ENCODE measurements around the gene PRR14.

The PRR14 gene

GRCh38 chr16:30659507-30660423 is 9.0 kb downstream of the PRR14 start:
- DNase-seq (ENCODE audit: low read depth, low spot score): peak; percentile 34

- DNase-seq (ENCODE audit: low read depth, low spot score): peak; percentile 59
These were observed 9.9 kb downstream of the PRR14 start for GRCh38 chr16:30660424-30661261.

GRCh38 chr16:30662449-30662848 is 11.7 kb downstream of the PRR14 start:
- DNase-seq (ENCODE audit: low read depth, low spot score): no peak

- DNase-seq (ENCODE audit: low read depth, low spot score): no peak
These were observed 12.3 kb downstream of the PRR14 start for GRCh38 chr16:30663038-30663437.

GRCh38 chr16:30663820-30664219 is 13.1 kb downstream of the PRR14 start:
- no peak for DNase-seq (ENCODE audit: low read depth, low spot score)

- no peak for DNase-seq (ENCODE audit: low read depth, low spot score)
These were observed 13.9 kb downstream of the PRR14 start for GRCh38 chr16:30664616-30665109.

GRCh38 chr16:30665155-30665829 is 14.5 kb downstream of the PRR14 start:
- no peak for DNase-seq (ENCODE audit: low read depth, low spot score)

- DNase-seq (ENCODE audit: low read depth, low spot score): no peak
These were observed 15.1 kb downstream of the PRR14 start for GRCh38 chr16:30665830-30666190.

GRCh38 chr16:30666681-30667080 is 15.9 kb downstream of the PRR14 start:
- peak; percentile 39 for DNase-seq (ENCODE audit: low read depth, low spot score)

- DNase-seq (ENCODE audit: low read depth, low spot score): no peak
These were observed 16.7 kb downstream of the PRR14 start for GRCh38 chr16:30667361-30667905.

- no peak for DNase-seq (ENCODE audit: low read depth, low spot score)
These were observed 17.6 kb downstream of the PRR14 start for GRCh38 chr16:30668393-30668792.

GRCh38 chr16:30669026-30669902 is 18.5 kb downstream of the PRR14 start:
- DNase-seq (ENCODE audit: low read depth, low spot score): no peak

GRCh38 chr16:30669903-30670824 is 19.4 kb downstream of the PRR14 start:
- no peak for DNase-seq (ENCODE audit: low read depth, low spot score)

GRCh38 chr16:30675143-30675542 is 24.4 kb downstream of the PRR14 start:
- no peak for DNase-seq (ENCODE audit: low read depth, low spot score)

- DNase-seq (ENCODE audit: low read depth, low spot score): no peak
These were observed 27.3 kb downstream of the PRR14 start for GRCh38 chr16:30677931-30678585.

- no peak for DNase-seq (ENCODE audit: low read depth, low spot score)
These were observed 27.8 kb downstream of the PRR14 start for GRCh38 chr16:30678586-30678970.

- DNase-seq (ENCODE audit: low read depth, low spot score): no peak
These were observed 29.6 kb downstream of the PRR14 start for GRCh38 chr16:30680326-30680725.

GRCh38 chr16:30688701-30689100 is 37.9 kb downstream of the PRR14 start:
- DNase-seq (ENCODE audit: low read depth, low spot score): no peak

- DNase-seq (ENCODE audit: low read depth, low spot score): no peak
These were observed 41.1 kb downstream of the PRR14 start for GRCh38 chr16:30691907-30692306.

Measured in astrocyte of the hippocampus (primary cell).